Omental fat pad (tissue), 4 donors: Measurements from ENCODE around the gene OR2T35. TPM values are rescaled to one million over a fixed set of nuclear protein-coding genes. Genes with fewer than 3 reads are reported as not detected.

Source experiments
- ATAC-seq: fragments of 150-250 bp; one replicate; pipeline ENCODE4 v1.9.1; 2016; ENCODE audit warnings: mild to moderate bottlenecking, moderate library complexity; ENCODE audit not compliant: low FRiP score
- DNase-seq: peaks from one replicate; pipeline ENCODE4 v3.0.0-alpha.2; 2019; ENCODE audit warnings: low spot score
- small RNA-seq: library from RNA; depleted of rRNA; stranded (forward); fragments of <200 nt; gene quantifications from one replicate; pipeline ENCODE3, GENCODE V24; 2016
- total RNA-seq, 4 donors: library from RNA; depleted of rRNA; stranded (reverse); fragments of >200 nt; gene quantifications; one replicate each; pipeline ENCODE4 v1.1.0, GENCODE V29; 2016
- TF ChIP-seq, protein P1 (sequence below), 3 donors: fragments of 450-650 bp; IDR thresholded peaks; one replicate each; pipeline ENCODE4 v1.5.1; 2016 to 2017; ENCODE audit warnings: antibody characterized with exemption in 3 of 3, mild to moderate bottlenecking in 3 of 3, moderate library complexity in 2 of 3

The OR2T35 gene
- total RNA-seq, 4 donors from 2014 or later: not detected

DNA sequence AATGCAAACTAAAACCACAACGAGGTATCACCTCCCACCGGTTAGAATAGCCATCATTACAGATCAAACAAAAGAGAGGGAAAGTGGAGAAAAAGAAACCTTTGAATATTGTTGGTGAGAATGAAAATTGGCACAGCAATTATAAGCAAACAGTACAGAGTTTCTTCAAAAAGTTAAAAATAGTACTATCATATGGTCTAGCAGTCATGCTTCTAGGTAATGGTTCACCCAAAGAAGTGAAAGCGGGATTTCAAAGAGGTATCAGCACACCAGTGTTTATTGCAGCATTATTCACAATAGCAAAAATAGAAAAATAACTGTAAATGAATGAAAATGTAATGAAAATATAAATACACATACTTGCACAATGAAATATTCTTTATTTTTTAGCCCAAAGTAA is 55.7 kb downstream of the OR2T35 start:
- TF ChIP-seq, protein P1, sequence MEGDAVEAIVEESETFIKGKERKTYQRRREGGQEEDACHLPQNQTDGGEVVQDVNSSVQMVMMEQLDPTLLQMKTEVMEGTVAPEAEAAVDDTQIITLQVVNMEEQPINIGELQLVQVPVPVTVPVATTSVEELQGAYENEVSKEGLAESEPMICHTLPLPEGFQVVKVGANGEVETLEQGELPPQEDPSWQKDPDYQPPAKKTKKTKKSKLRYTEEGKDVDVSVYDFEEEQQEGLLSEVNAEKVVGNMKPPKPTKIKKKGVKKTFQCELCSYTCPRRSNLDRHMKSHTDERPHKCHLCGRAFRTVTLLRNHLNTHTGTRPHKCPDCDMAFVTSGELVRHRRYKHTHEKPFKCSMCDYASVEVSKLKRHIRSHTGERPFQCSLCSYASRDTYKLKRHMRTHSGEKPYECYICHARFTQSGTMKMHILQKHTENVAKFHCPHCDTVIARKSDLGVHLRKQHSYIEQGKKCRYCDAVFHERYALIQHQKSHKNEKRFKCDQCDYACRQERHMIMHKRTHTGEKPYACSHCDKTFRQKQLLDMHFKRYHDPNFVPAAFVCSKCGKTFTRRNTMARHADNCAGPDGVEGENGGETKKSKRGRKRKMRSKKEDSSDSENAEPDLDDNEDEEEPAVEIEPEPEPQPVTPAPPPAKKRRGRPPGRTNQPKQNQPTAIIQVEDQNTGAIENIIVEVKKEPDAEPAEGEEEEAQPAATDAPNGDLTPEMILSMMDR (IDR thresholded peaks at IDR 0.05): no peak
- DNase-seq: no peak
- no peak for ATAC-seq

Small RNA genes within 50 kb of the gene (small RNA-seq; reads per million reads assigned to genes)
- not detected for gene RF00019

Other genes starting within 250 kb of the OR2T35 start
- gene OR2T1, start 242.2 kb downstream of the OR2T35 start, total RNA-seq: not detected
- gene OR2T2, start 199.6 kb downstream of the OR2T35 start, total RNA-seq: not detected
- gene OR2T3, start 171.9 kb downstream of the OR2T35 start, total RNA-seq: not detected
- not detected for gene OR2T5, start 156.7 kb downstream of the OR2T35 start, total RNA-seq
- not detected for gene OR2G6, start 137.2 kb downstream of the OR2T35 start, total RNA-seq
- gene OR2T29, start 82.5 kb downstream of the OR2T35 start, total RNA-seq: not detected
- gene OR2T34, start 70.5 kb downstream of the OR2T35 start, total RNA-seq: not detected
- gene OR2T10, start 47.6 kb downstream of the OR2T35 start, total RNA-seq: not detected
- not detected for gene OR2T11, start 10.2 kb downstream of the OR2T35 start, total RNA-seq
- gene OR2T27, start 10.2 kb upstream of the OR2T35 start, total RNA-seq: not detected
- not detected for gene OR14I1, start 57.5 kb upstream of the OR2T35 start, total RNA-seq
- not detected for gene LYPD8, start 110.5 kb upstream of the OR2T35 start, total RNA-seq
- gene SH3BP5L, start 180.6 kb upstream of the OR2T35 start, total RNA-seq: 10 to 100 TPM in 3 of 4 donors, 1 to 10 TPM in 1; 9.7 to 20.0 (median 15.2) TPM
- 10 to 100 TPM; 25.5 to 40.8 (median 26.8) TPM for gene ZNF672, start 192.9 kb upstream of the OR2T35 start, total RNA-seq
- 10 to 100 TPM; 18.4 to 30.6 (median 24.8) TPM for gene ZNF692, start 213.8 kb upstream of the OR2T35 start, total RNA-seq